Inferior parietal cortex (tissue), 1 donor: ENCODE data around the gene WDR70.
"Not testable (repeated sequence)": the region's sequence is repeated elsewhere in the genome, so short reads cannot be mapped to it uniquely, and the experiment has no call there.

Experiments
- DNase-seq: peaks from one replicate; pipeline ENCODE4 v3.0.0-alpha.2; 2016; ENCODE audit errors: extremely low spot score

Gene WDR70

GRCh38 chr5:37683072-37683471 lies 304.0 kb downstream of the WDR70 start:
- DNase-seq, result no peak

GRCh38 chr5:37685211-37685610 lies 306.1 kb downstream of the WDR70 start:
- no peak for DNase-seq

- DNase-seq, result no peak
Measured at GRCh38 chr5:37685816-37686215, 306.7 kb downstream of the WDR70 start.

- DNase-seq, result not testable (repeated sequence)
Measured at GRCh38 chr5:37688925-37689324, 309.8 kb downstream of the WDR70 start.

GRCh38 chr5:37694333-37694732 lies 315.2 kb downstream of the WDR70 start:
- not testable (repeated sequence) for DNase-seq

GRCh38 chr5:37694867-37695266 lies 315.7 kb downstream of the WDR70 start:
- DNase-seq, result no peak

GRCh38 chr5:37695647-37696046 lies 316.5 kb downstream of the WDR70 start:
- DNase-seq, result no peak

- DNase-seq, result no peak
Measured at GRCh38 chr5:37696190-37697021, 317.3 kb downstream of the WDR70 start.

- DNase-seq, result no peak
Measured at GRCh38 chr5:37701868-37702267, 322.8 kb downstream of the WDR70 start.

- DNase-seq, result no peak
Measured at GRCh38 chr5:37703841-37704241, 324.7 kb downstream of the WDR70 start.

- no peak for DNase-seq
Measured at GRCh38 chr5:37704406-37704805, 325.3 kb downstream of the WDR70 start.

- DNase-seq, result no peak
Measured at GRCh38 chr5:37709020-37709419, 329.9 kb downstream of the WDR70 start.

GRCh38 chr5:37710965-37711364 lies 331.8 kb downstream of the WDR70 start:
- DNase-seq, result no peak

- no peak for DNase-seq
Measured at GRCh38 chr5:37712750-37713149, 333.6 kb downstream of the WDR70 start.

GRCh38 chr5:37714756-37715155 lies 335.6 kb downstream of the WDR70 start:
- no peak for DNase-seq

- no peak for DNase-seq
Measured at GRCh38 chr5:37715361-37715760, 336.2 kb downstream of the WDR70 start.

- DNase-seq, result no peak
Measured at GRCh38 chr5:37715992-37716391, 336.9 kb downstream of the WDR70 start.

- no peak for DNase-seq
Measured at GRCh38 chr5:37716405-37716804, 337.3 kb downstream of the WDR70 start.

- no peak for DNase-seq
Measured at GRCh38 chr5:37717276-37717612, 338.1 kb downstream of the WDR70 start.

- no peak for DNase-seq
Measured at GRCh38 chr5:37717613-37718431, 338.7 kb downstream of the WDR70 start.

- no peak for DNase-seq
Measured at GRCh38 chr5:37720550-37720952, 341.4 kb downstream of the WDR70 start.

GRCh38 chr5:37721447-37721871 lies 342.3 kb downstream of the WDR70 start:
- DNase-seq, result no peak
